ENCODE data around the gene EMC8.
"Not testable (repeated sequence)": the region's sequence is repeated elsewhere in the genome, so short reads cannot be mapped to it uniquely, and the experiment has no call there.

EMC8 gene

DNA sequence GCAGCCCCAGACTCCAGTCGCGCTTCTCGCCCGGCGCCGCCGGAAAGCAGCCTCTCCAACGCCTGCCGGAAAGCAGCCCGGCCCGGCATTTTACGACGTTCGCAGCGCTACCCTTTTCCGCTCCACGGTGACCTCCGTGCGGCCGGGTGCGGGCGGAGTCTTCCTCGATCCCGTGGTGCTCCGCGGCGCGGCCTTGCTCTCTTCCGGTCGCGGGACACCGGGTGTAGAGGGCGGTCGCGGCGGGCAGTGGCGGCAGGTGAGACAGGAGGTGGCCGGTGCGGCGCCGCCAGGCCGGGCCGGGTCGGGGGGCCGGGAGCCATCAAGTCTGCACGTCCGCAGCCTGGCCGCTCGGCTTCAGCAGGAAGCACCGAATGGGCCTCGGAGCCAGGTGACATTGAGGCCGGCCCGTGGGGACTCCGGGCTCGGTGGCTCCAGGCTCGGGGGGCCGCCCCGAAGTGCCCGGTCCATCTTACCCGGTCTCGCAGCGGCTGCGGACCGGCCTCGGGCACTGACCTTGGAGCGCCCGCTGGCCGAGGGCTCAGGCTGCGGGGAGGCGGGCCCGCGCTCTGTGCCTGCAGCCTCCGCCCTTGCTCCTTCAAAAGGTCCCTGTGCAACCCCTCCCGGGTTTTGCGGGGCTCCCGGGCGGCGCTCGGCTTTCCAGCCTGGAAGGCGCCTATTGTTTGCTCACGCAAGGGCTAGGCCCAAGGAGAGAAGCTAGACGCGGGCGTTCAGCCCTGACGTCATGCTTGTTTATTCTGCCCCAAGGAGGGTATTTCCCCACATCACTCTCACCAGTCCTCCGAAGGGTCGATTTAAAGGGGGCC lies at the start of gene EMC8, which contains the start of gene COX4I1:
Gene EMC8 (minus strand): TSS at position 48 of the 824 bp plus-strand sequence. CDS start 249 bp downstream, outside the sequence.
Gene COX4I1 (plus strand): TSS at position 199 of the 824 bp plus-strand sequence. CDS start 1,511 bp downstream, outside the sequence.
- no peak for FAIRE-seq

DNA sequence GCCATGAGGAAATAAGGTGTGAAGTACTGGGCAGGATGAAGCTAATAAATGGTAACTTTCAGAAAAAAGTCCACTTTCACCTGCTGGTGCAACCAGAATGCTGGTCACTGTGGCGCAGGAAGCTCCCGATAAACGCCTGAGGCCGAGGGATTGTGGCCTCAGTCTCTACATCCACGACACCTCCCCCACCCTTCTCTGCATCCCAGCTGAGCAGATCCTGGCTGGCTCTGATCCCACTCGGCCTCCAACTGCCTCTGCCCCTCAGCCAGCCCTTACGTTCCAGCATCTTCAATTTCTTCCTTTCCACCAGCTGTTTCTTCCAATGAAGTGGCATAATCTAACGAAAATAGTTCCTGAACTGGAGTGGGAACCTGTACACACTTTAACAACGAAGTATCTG lies 49.6 kb upstream of the EMC8 start:
- no peak for FAIRE-seq

DNA sequence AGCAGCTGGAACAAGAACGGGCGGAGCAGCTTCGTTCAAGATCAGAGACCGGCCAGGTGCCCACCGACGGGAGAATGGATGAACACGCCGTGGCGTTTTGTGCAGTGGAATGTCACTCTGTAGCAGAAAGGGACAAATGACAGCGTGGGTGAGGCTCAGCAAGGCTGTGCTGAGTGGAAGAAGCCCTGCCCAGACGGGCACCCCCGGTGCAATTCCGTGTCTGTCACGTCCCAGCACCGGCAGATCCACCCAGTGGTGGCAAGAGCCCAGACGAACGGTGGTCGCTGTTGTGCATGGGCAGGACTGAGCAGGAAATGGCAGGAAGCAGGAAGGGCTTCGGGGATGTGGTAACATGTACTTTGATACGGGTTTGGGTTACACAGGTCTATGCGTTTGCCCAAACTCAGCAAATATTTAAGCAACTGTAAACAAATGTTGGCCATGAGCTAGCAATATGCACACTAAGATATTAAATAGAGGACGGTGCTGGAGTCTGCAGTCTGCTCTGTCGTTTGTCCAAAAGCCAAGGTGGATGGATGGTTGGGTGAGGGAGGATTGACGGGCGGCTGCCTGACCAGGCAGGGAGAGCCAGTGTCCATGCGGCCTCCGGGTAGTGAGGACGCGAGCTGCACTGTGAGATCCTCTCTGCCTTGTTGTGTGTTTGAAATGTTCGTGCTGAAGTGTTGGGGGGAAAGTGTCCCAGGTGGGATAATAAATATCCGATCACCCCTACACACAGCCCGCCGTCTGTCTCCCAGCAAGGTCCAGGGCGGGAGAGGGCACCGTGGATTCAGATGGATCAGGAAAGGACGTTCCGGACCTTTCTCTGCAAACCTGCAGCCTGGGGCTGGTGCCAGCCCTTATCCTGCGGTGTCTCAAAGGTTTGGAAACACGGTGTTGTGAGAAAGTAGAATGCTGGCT lies 48.6 kb upstream of the EMC8 start:
- FAIRE-seq: no peak

DNA sequence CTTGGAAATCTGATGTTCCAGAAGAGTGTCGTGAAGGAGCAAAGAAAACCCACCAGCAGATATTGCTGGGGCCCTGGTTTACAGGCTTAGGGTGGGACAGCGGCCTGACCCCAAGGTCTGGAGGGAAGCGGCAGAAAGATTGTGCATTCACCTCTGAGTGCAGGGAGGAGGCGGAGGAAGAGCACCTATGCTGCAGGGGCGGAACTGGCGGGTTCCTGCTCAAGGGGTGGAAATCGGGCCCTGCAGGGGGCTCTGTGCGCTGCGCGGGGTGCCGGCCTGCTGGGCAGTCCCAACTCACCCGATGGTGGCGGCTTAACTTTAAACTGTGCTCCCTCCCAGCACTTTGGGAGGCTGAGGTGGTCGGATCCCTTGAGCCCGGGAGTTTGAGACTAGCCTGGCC lies 47.7 kb upstream of the EMC8 start:
- FAIRE-seq: no peak

DNA sequence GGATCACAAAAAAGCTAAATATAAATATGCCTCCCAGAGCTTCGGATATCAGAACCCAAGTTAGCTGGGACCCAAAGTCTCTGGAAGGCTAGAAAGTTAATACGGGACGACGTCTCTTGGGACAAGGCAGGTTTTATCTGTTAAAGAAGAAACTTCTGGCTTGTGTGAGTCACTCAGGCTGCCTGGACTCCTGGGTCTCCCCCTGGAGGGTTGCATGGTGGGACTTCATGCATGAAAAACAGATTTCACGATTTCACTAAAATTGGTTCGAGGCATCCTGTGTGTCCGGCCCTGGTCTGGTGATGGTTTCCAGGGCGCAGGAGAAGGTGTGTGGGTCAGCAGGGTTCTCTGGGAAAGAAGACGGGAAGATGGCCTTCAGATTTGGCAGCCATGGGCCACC lies 47.1 kb upstream of the EMC8 start:
- FAIRE-seq: no peak

DNA sequence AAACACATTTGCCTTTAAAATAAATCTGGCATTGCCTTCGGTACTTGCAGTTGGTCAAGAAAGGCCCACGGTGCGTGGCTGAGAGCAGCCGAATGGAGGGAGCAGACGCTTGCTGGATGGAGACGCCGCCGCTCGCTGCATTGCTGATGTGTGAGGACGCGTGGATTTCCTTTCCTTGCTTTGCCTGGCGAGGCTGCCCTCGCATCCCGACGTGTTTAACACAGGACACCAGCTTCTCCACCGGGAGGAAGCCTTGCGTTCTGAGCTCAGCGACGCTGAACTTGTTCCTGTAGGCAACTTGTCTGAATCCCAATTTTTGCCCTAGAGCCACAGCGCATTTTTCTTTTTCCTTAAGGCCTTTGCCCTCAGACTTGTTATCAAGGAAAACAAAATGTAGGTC lies 45.9 kb upstream of the EMC8 start:
- FAIRE-seq: no peak

DNA sequence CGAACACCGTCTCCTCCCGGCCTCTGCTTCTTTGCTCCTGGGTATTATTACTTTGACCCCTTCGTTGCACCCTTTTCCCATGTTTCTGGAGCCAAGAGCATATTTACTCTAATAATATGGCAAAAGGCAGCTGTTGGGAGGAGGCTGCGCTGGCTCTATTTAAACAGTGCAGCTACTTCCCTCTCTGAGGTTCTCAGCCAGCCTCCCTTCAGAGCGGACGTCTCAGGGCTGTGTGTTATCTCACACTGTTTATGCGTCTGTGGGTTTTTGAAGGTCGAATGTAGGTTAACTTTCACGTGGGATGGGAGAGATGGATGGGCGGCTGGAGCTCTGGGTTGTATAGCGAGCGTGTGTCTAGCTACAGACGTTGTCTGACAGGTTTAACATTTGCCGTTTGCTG lies 45.4 kb upstream of the EMC8 start:
- FAIRE-seq: no peak

DNA sequence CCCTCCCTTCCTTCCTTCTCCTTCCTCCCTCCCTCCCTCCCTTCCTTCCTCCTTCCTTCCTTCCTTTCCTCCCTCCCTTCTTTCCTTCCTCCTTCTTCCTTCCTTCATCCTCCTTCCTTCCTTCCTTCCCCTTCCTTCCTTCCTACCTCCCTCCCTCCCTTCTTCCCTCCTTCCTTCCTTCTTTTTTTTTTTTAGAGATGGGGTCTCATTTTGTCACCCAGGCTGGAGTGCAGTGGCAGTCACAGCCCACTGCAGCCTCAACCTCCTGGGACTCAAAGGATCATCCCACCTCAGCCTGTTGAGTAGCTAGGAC lies 44.8 kb upstream of the EMC8 start:
- FAIRE-seq: no peak

DNA sequence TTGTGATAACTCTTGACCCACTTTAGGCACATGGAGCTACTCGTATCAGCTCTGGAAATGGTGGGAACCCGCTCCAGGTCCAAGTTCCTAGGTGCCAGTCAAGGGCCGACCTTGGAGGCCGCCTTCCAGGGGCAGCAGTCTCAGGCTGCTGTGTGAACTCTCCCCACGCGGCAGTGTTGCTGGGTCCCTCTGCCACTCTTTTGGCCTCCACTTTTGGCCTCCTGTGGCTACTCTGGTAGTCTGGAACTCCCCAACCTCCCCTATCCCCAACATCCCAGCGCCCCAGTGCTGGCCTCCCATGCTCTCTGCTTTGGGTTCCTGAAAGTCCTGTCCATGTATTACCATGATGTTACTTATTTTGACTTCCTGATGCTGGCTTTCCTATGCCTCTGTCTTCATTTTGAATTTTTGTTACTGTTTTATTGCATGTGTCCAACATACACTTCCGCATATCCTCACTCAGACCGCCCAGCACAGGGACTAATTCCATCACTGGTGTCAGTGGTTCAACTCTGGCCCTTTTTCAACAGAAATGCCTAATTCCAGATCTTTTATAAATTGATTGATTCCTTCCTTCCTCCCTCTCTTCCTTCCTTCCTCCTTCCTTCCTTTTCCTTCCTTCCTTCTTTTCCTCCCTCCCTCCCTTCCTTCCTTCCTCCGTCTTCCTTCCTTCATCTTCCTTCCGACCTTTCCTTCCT lies 44.3 kb upstream of the EMC8 start:
- FAIRE-seq: no peak

DNA sequence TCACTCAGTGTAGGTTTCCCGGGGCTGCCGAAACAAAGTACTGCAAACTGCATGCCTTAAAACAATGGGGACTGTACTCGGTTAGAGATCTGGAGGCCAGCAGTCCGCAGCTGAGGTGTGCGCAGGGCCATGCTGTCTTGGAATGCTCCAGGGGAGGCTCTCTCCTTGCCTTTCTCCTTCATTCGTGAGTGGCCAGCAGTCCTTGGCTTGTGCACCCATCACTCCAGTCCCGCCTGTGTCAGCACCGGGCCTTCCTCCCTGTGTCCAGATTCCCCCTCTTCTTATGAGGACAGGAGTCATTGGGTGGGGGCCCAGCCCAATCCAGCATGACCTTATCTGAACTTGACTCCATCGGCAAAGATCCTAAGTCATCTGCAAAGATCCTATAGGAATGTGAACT lies 43.5 kb upstream of the EMC8 start:
- FAIRE-seq: no peak

DNA sequence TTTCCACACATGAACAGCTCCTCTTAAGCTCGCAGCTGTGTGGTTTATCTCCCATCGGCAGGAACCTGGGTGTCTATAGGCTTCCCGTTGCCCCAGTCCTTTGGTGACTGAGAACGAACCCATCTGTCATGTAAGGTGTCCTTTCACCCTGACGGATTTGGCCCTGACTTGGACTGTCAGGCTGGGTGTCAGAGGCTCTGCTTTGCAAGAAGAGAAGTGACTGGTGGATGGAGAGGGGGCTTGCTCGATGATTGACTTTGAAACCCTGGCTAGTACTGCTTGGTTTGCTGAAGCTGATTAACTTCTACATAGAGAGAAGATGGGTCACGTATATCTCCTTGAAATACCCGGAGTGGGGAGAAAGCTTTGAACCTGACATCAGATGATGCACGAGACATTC lies 43.1 kb upstream of the EMC8 start:
- FAIRE-seq: no peak

DNA sequence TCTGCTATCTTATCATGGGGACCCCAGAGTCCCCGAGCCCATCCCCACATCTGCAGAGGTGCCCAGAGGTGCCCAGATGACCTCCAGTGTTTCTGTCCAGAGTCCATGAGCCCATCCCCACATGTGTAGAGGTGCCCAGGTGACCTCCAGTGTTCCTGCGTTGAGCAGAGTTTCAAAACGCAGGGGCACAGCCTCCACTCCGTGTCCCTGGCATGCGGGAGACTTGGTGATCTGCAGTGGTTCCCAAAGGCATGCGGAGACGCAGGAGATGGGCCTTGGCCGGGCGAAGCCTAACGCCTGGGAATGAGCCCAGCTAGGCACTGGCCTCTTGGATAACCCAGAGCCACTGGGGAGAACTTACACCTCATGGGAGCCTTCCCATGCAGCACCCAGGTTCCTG lies 41.5 kb upstream of the EMC8 start:
- no peak for FAIRE-seq

DNA sequence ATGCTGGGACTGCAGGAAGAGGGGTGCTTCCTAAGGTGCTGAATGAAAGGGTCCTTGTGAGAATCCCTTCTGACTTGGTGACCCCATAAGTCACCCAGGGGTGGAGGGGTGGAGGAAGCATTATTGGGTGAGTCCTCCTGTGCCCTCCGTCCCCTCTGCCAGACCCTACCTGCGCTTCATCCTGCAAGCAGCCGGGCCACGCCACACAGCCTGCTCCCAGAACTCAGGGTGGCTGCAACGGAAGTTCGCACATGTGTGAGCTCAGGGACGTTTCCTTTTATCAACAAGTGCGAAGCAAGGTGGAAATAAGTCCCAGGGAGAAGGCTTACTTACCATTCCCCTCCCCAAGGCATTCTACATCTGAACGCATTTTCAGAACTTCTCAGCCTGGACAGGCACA lies 41.1 kb upstream of the EMC8 start:
- FAIRE-seq: no peak

DNA sequence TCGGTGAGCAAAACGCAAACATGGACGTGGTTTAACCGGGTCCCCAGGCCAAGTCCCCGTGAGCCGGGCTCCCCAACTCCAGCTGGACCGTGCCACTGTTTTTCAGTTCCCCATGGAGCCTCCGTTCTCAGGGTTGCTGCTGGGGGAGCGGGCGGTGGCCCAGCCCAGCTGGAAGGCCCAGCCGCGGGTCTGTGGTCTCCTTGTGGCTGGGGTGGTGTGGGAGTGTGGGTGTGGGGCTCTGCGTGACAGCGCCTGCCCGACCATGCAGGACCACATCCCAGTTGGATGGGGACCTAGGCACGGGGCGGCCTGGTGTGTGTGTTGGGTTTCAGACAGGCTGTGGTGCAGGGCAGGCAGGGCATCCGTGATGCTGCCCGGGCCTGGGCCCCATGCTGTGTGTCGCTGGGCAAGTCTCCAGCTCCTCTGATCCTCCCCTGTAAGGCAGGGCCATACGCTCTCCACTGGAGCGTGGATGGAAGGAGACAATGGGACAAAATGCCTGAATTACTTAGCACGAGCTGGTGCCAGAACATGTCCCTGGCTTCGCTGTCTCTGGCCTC lies 40.4 kb upstream of the EMC8 start:
- no peak for FAIRE-seq

DNA sequence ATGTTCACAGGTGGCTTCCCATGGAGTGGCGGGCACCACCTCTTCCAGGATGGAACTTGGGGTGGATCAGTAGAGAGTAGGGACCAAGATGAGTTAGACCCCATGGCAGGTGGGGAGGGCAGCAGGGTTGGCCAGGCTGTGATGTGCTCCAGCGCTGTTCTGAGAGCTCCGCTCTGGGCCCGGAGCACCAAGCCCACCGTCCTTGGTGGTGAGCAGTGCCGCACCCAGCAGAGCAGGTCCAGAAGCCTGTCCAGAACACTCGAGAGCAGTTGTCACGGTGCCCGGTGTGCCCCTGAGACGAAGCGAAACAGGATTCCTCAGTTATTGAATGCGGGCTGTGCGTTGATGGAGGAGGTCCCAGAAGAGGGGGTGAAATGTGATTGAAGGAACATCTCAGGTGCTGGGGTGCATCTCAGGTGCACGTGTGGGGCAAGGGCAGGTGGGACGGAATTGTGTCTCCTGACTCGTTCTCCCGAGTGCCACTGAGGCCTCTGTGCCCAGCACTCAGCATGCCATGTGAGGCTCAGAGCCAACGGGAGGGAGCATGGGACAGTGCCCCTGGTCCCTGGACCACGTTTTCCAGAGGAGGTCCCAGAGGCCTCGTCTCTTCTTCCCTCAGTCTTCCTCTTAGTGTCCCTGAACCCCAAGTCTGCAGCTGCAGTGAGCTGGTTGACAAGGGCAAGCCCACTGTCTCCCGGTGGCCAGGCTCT lies 39.7 kb upstream of the EMC8 start:
- FAIRE-seq: no peak

DNA sequence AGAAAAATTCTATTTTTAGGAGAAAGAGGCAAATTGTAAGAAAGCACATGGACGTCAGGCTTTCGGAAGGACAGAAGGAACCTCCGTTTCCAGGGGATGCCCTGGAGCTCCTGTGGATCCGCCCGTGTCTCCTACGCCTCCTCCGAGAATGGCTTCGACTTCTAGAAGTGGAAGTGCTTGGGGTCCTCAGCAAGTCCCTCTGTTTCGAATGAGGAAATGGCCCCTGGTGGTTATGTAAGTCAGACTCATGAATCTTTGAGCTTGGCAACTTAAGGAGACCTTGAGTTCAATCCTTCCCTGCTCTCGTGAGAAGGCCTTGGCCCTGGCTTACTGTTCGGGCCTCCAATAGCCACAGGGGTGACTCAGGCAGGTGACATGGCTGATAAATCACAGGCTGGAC lies 39.0 kb upstream of the EMC8 start:
- no peak for FAIRE-seq

DNA sequence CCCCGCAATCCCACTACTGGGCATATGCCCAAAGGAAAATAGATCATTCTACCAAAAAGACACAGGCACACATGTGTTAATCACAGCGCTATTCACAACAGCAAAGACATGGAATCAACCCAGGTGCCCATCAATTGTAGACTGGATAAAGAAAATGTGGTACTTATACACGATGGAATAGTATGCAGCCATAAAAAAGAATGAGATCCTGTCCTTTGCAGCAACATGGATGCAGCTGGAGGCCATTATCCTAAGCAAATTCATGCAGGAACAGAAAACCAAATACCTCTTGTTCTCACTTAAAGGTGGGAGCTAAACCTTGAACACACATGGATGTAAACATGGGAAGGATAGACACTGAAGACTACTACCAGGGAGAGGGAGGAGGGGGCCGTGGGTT lies 38.3 kb upstream of the EMC8 start:
- not testable (repeated sequence) for FAIRE-seq

DNA sequence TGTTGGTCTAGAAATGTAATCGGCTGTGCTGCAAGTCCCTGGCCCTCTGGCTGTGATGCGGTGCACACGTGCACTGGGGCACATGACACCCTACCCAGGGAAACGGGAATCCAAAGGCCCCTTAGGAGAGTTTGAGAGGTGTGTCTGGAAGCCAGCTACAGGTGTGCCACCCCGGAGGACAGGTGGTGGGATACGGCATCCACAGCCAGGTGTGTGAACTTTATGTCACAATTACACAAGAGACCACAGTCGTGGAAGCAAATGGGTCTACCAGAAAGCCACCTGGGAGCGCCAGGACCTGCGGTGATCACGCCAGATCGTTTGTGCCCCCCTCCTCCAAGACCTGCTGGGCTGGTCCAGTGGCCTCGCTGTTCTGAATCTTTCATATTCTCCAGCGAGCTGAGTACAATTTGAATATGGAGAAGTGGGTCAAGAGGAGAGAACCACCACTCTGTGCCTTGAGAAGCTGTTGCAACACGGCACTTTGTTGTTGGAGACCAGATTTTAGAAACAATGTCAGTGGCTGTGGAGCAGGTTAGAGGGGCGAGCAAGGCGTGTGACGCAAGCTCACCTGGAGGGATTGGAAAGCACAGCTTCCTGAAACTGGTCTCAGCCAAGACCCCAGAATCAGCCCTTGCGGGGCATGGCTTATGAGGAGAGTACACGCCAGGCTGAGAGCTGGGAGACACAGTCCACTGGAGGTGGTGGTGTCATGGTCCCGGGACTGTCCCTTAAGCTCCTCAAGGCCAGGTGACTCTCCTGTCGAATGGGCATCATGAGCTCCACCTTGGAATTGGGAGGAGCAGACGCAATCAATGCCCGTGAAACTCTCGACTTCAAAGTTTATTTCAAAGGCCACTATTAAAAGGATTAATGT lies 37.6 kb upstream of the EMC8 start:
- no peak for FAIRE-seq

DNA sequence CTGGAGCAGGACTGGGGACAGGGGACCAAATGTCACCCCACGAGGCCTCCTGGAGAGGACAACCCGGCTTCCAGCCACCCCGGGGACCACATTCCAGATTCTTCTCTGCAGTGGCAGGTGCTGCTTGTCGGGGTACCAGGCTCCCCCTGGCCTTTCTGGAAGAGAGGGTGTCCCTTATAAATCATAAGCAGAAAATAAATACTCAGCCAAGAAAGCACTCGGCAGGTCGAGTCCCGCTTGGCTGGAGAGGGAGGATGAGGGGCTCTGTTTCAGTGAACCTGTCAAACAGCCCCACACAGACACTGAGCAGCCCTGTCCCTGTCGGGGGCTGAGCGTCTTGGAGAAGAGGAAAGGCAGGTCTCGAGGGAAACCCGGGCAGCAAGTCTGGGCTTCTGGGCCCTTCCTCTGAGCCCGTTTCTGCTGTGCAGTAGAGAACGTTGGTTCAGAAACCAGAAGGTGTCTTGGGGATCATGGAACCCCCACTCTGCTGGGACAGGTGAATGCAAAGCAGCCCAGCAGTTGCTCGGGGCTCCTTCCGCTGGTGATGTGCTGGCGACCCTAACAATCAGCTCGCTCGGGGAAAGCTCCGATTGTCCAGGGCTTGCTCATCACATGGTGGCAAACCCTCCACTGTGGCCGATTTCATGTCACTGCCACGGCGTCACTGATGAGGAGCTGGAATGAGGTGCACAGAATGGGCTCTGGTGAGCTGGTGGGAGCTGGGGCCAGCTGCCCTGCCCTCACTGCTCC lies 36.8 kb upstream of the EMC8 start:
- no peak for FAIRE-seq

DNA sequence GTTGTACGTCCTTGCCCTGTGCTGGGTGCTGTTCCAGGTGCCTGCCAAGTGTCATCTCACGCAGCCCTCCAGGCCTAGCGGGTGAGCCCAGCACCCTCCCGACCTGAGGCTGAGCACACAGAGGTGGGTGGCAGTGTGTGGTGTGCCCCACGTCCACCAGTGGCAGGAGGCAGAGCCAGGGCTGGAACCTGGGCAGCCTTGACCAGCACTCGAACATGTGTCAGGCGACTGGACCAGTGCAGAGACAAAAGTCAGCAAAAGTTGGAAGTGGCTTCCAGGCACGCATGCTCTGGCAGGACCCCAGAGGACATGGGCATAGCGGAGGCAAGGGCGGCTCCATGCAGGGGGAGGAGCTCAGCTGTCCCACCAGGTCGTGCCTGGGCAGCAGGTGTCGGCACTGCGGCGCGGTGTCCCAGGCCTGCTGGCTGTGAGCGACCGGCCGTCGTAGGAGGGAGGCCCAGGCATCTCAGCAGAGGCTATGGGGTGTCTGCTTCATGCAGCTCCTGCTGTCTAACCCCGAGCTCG lies 35.9 kb upstream of the EMC8 start:
- FAIRE-seq: no peak
